Type B pancreatic cell (in vitro differentiated cells): ENCODE data around the gene TTF1. TPM values are rescaled to one million over a fixed set of nuclear protein-coding genes. Genes with fewer than 3 reads are reported as not detected.

Source experiments
- DNase-seq: peaks from one replicate; pipeline ENCODE4 v3.0.0; 2021; ENCODE audit warnings: mixed read lengths; ENCODE audit not compliant: unreplicated experiment; ENCODE audit errors: extremely low spot score
- H3K27ac Mint-ChIP-seq: 2 replicates; pipeline ENCODE4 v1.8.0; 2021; ENCODE audit warnings: mild to moderate bottlenecking, mixed read lengths
- H3K27me3 Mint-ChIP-seq: 2 replicates; pipeline ENCODE4 v1.8.0; 2021; ENCODE audit warnings: mixed read lengths
- H3K36me3 Mint-ChIP-seq: 2 replicates; pipeline ENCODE4 v1.8.0; 2021; ENCODE audit warnings: mixed read lengths
- H3K4me1 Mint-ChIP-seq: one replicate; pipeline ENCODE4 v1.8.0; 2021; ENCODE audit warnings: mixed read lengths; ENCODE audit not compliant: unreplicated experiment
- H3K4me3 Mint-ChIP-seq: 2 replicates; pipeline ENCODE4 v1.8.0; 2021; ENCODE audit warnings: mild to moderate bottlenecking, mixed read lengths
- H3K9me3 Mint-ChIP-seq: 2 replicates; pipeline ENCODE4 v1.8.0; 2021; ENCODE audit warnings: mixed read lengths
- CTCF ChIP-seq: fragments of 200-600 bp; sonication (generic); conservative IDR thresholded peaks from 2 replicates; pipeline ENCODE4 v1.5.0; 2021; ENCODE audit warnings: antibody characterized with exemption, mild to moderate bottlenecking
- total RNA-seq: library from RNA; stranded (reverse); gene quantifications from 2 replicates; pipeline ENCODE4 v1.2.1, GENCODE V29; 2021; ENCODE audit warnings: low replicate concordance

The TTF1 gene
- total RNA-seq, 1 donor from 2014 or later = 18.6 TPM

- H3K27ac Mint-ChIP-seq = no peak overlapping the region
- peaks cover 58% of the 10 kb centered on the region for H3K36me3 Mint-ChIP-seq
- no peak for DNase-seq
- no peaks in the 10 kb centered on the region for H3K27me3 Mint-ChIP-seq
- H3K4me1 Mint-ChIP-seq = no peaks in the 10 kb centered on the region
- no peaks in the 10 kb centered on the region for H3K9me3 Mint-ChIP-seq
- H3K4me3 Mint-ChIP-seq = no peak overlapping the region
- no peak for TF ChIP-seq CTCF
Measured at GRCh38 chr9:132334364-132334763, 72.3 kb downstream of the TTF1 start.

GRCh38 chr9:132333556-132333955, 73.1 kb downstream of the TTF1 start:
- no peak for TF ChIP-seq CTCF
- no peak overlapping the region for H3K4me3 Mint-ChIP-seq
- no peaks in the 10 kb centered on the region for H3K27me3 Mint-ChIP-seq
- no peaks in the 10 kb centered on the region for H3K4me1 Mint-ChIP-seq
- peaks cover 64% of the 10 kb centered on the region for H3K36me3 Mint-ChIP-seq
- no peak for DNase-seq
- no peak overlapping the region for H3K27ac Mint-ChIP-seq
- H3K9me3 Mint-ChIP-seq = no peaks in the 10 kb centered on the region

GRCh38 chr9:132328580-132328979, 78.1 kb downstream of the TTF1 start:
- H3K4me1 Mint-ChIP-seq = peaks cover 5% of the 10 kb centered on the region
- TF ChIP-seq CTCF = no peak
- DNase-seq = no peak
- peaks cover 67% of the 10 kb centered on the region for H3K36me3 Mint-ChIP-seq
- no peak overlapping the region for H3K4me3 Mint-ChIP-seq
- no peaks in the 10 kb centered on the region for H3K27me3 Mint-ChIP-seq
- H3K27ac Mint-ChIP-seq = no peak overlapping the region
- H3K9me3 Mint-ChIP-seq = no peaks in the 10 kb centered on the region

- no peak for DNase-seq
- Mint-ChIP-seq H3K27ac (no peak overlapping the region), H3K36me3 (peaks cover 65% of the 10 kb centered on the region), H3K27me3 (no peaks in the 10 kb centered on the region), H3K4me3 (no peak overlapping the region), H3K4me1 (peaks cover 5% of the 10 kb centered on the region), H3K9me3 (no peaks in the 10 kb centered on the region)
- no peak for TF ChIP-seq CTCF
Measured at GRCh38 chr9:132327537-132327936, 79.1 kb downstream of the TTF1 start.

Other genes starting within 250 kb of the TTF1 start
- gene NTNG2, start 244.8 kb downstream of the TTF1 start, total RNA-seq = 2.6 and 4.0 TPM in 2 replicates
- 34.7 and 43.3 TPM in 2 replicates for gene SETX, start 51.9 kb downstream of the TTF1 start, total RNA-seq
- 1.5 TPM in 1 of 2 replicates, not detected in the other for gene CFAP77, start 3.4 kb upstream of the TTF1 start, total RNA-seq
- gene BARHL1, start 175.8 kb upstream of the TTF1 start, total RNA-seq = 0.14 TPM in 1 of 2 replicates, not detected in the other